HG02885 (cell line): ENCODE data around the gene BIN2.
"Not testable (repeated sequence)": the region's sequence is repeated elsewhere in the genome, so short reads cannot be mapped to it uniquely, and the experiment has no call there.

Experiments used
- ATAC-seq: cut with Tn5 transposase; IDR thresholded peaks from one replicate; pipeline ENCODE4 v1.9.1; 2021; ENCODE audit warnings: mild to moderate bottlenecking; ENCODE audit not compliant: unreplicated experiment, poor library complexity

Gene BIN2

DNA sequence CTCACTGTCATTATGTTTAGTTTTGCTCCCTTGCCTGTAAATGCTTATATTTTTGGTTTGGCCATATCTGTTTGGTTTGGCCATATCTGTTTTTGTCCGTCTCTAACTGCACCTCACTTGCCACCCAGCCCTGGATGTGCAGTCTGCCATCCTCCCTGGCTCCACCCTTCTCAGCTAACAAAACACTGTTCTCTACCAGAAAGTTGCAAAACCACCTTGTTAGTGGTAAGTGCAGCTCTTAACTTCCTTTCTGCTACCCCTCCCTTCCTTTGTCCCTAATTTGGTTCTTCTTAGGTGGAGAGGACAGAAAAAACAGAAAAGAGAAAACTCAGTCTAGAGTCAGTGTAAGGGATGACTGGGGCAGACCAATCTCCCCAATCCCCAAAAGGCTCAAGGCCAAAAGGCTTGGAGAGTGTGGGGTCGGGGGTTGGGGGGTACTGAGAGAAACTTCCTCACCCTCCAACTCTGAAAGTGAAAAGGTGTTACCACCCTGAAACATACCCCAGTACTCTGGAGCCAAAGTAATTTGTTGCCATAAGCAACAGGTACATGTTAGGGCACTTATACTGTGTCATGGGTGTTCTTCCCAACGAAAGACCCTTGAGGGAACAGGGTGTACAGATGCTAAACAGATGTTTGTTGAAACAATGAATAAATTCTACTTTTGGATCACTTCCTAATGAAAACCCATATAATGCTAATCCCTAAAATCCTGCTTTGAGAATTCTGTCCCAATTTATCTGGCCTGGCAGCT is 5.0 kb downstream of the BIN2 start:
- no peak for ATAC-seq

DNA sequence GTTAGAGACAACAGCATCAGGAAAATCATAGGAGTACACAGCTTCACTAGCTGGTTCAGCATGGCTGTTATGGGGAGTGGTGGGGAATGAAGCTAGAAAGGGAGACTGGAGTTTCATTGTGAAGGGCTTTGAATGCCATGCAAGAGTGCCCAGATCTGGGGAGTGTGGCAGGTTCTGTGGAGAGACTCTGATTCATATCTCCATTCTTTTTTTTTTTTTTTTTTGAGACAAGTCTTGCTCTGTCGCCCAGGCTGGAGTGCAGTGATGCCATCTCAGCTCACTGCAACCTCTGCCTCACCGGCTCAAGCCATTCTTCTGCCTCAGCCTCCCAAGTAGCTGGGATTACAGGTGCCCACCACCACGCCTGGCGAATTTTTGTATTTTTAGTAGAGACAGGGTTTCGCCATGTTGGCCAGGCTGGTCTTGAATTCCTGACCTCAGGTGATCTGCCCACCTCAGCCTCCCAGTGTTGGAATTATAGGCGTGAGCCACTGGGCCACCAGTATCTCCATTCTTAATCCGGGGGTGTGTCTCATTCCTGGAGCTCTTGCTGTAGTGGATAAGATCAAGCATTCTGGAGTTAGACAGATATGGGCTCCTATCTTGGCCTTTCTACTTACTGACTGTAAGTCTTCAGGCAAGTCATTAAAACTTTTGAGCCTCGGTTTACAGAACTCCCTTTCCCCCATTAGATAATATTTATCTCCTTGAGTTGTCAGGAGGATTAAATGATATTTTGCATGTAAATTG is 5.7 kb downstream of the BIN2 start:
- ATAC-seq = not testable (repeated sequence)

DNA sequence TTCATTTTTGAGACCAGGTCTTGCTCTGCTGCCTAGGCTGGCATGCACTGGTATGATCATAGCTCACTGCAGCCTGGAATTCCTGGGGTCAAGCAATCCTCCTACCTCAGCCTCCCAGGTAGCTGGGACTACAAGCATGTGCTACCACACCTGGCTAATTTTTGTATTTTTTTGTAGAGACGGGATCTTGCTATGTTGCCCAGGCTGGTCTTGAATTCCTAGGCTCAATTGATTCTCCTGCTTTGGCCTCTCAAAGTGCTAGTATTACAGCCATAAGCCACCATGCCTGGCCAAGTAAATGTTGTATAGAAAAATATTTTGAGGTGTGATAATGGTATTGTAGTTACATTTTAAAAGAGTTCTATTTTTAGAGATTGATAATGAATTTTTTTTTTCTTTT is 12.6 kb downstream of the BIN2 start:
- no peak for ATAC-seq

DNA sequence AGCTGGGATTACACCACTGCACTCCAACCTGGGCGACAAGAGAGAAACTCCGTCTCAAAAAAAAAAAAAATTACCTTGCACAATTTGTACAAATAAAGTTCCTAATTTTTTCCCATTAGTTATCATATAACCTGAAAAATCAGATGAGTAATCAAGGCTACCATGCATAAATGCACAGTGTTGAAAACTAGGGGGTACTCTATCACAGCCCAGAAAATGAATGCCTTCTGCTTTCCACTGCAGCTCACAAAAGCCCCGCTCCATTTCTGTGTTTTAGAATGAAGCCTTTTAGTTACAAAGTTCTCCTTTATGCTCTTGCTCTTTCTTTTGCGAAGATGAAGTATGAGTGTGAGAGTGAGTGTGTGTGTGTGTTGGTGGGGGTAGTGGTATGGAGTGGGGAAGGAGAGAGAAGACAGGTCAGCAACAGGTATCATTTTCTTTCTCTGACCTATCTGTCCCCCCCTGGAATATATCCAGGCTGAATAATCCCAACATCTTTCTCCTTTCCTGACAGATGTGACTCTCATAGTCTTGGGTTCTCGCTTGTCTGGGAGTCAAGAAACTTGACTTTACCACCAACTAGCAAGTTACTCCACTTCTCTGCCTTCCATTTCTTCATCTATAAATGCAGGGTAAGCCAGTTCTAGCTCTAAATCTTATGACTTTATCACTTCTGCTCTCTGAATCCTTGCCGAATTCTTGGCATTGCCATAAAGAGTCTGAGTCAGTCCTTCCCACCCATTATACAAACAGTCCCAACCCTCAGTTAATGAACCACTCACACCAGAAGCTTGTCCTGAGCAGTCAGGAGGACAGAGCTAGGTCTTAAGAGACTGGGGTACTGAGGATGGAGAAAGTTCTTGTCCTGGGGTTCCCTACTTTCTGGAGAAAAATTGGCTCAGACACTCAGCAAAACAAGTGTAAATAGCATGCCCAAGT is 16.1 kb downstream of the BIN2 start:
- no peak for ATAC-seq

DNA sequence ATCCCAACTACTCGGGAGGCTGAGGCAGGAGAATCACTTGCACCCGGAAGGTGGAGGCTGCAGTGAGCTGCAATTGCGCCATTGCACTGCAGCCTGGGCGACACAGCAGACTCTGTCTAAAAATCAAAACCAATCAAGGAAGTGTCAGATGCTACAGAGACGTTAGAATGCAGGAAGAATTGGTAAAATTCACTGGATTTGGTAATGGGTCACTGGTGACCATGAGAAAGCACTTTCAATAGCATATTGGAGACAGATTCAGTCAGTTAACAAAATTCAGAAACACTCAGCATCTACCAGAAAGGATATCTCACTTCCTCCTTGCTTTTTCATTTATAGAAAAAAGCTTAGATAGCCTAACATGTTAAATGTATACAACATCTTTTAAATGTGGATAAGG is 17.5 kb downstream of the BIN2 start:
- no peak for ATAC-seq

DNA sequence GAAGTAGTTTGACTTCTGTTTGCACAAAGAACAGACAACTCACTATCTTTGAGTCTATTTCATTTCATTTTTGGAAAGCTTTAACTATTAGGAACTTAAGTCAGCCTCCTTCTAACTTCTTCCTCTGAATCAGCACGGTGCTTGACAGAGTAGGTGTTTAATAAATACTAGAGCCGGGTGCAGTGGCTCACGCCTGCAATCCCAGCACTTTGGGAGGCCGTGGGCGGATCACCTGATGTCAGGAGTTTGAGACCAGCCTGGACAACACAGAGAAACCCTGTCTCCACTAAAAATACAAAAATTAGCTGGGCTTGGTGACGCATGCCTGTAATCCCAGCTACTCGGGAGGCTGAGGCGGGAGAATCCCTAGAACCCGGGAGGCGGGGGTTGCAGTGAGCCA is 23.2 kb downstream of the BIN2 start:
- not testable (repeated sequence) for ATAC-seq

DNA sequence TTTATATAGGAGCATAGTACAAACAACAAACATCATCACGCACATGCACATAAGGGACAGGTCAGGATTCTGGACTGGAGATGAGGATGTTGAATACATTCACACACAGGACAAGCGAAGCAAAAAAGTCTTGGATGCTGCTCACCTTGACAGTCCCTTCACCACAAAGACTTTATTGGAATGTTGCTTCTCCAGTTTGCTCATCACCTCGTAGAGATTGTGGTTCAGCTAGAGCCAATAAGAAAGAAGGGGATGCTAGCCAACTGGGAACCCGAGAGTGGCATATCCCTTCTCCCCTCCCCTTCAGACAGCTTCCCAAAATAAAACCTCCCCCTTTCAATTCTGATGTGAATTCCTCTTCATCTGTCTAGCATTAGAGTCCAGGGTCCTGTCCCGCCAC is 28.3 kb downstream of the BIN2 start:
- no peak for ATAC-seq

DNA sequence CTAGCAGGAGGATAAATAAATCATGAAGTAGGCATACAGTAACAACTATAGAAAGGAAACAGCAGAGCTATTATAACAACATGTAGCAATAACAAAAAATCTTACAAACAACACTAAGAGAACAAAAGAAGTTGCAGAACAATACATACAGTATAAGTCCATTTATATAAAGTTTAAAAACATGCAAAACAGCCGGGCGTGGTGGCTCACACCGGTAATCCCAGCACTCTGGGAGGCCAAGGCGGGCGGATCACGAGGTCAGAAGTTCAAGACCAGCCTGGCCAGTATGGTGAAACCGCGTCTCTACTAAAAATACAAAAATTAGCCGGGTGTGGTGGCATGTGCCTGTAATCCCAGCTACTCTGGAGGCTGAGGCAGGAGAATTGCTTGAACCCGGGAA is 29.9 kb downstream of the BIN2 start:
- ATAC-seq = not testable (repeated sequence)

DNA sequence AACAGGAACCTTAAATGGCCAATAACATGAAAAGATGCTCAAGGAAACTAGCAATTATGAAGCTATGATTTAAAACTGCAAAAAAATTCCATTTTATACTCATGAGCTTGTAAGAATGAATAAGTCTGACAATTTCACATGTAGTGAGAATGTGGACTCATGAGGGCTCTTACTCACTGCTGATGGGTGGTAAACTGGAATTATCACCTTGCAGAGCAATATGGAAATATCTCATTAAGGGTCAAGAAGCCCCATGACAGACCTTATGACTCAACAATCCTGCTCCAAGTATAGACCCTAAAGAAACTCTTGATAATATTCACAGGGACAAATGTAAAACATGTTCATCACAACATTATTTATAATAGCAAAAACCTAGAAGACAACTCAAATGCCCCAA is 30.3 kb downstream of the BIN2 start:
- ATAC-seq = no peak

DNA sequence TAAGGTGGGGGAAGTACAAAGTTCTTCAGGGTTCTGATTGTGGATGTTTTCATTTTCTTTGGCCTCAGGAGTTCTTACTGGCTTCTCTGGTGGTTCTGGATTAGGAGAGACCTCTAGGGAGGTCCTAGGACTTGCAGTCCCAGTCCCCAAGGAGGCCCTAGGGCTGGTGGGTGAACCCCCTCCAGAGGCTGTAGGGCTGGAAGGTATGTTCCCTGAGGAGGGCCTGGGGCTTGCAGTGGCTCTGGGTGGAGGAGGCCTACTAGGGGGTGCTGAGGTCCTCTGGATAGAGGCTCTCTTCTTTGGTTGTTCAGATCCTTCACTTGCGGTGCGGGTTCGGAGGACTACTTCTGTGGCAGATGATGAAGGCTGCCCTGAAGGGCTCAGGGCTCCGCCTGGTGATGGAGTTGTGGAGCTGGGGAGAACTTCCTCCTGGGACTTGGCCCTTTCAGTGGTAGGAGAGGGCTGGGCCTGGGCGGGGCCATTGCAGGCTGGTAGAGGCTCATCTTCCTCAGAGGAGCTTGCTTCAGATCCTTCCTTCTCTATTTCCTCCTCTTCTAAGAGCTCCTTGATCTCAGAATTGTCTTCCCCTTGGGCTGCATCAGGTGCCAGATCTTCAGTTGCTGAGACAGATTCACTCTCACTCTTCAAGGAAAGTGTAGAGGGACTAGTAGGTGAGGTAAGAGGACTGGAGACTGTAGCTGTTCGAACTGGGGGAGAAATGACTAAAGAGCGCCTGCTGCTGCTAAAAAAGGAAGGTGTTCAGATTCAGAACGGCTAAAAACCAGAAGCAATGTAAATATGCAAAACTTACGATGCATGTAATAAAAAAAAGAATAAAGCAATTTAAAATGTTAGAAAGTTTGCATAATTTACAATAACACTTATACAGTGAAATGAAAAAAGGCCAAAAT is 32.1 kb downstream of the BIN2 start:
- ATAC-seq = not testable (repeated sequence)

DNA sequence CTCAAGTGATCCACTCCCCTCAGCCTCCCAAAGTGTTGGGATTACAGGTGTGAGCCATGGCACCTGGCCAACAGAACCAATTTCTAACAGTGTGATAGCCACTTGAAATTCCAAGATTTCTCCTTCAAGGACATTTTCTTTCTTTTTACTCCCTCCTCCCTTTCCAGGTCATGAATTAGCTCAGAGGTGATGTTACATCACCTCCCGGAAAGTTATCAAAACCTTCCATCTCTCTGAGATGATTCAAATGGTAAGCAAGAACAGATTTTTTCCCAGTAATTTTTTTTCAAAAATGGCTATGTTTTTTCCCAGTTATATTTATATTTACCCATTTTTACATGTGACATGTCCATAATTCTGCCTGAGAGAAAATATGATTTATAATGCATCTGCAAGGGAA is 38.1 kb downstream of the BIN2 start:
- ATAC-seq = no peak

DNA sequence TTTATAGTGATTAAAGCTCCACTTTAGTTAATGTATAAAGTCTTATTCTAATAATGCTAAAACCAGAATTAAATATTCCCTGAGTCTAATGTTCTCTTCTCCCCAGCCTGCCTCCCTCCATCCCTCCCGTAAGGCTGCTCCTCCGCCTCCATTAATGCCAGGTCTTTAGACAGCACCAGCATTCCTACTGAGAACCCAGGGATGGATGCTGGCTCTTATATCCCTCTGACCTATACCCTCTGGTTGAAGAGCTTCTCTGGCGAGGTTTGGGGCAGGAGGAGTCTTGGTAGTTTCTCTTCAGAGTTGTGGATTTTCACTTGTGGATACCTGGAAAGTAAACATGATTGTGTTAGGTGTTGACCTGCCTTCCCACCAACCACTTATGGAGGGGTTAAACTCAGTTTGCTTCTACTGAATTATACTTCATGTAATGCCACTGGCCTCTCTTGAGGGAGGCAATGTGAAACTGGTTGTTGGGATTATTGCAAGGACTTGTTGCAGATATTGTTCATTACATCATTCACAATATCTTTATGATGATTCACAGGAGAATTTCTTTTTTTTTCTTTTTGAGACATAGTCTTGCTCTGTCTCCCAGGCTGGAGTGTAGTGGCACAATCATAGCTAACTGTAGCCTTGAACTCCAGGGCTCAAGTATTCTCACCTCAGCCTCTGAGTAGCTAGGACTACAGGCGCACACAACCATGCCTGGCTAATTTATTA is 42.6 kb downstream of the BIN2 start:
- ATAC-seq = no peak

DNA sequence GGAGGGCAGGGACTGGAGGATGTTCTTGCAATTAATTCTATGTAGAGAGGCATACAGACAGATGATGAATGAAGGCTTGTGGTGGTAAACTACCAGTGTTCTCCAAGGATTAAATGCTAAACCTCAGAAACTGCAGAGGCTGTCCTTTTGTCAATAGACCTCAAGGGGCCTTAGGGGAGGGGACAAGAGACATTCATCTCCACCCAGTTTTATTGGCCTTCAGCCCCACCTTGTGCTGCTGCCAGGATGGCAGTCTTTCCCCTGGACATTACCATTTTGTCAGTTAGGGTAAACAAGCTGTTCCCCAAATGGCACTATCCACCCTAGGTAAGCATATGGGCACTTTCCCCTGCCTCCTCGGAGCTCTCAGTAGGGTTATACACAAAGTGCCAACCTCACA is 48.9 kb downstream of the BIN2 start:
- ATAC-seq = no peak

DNA sequence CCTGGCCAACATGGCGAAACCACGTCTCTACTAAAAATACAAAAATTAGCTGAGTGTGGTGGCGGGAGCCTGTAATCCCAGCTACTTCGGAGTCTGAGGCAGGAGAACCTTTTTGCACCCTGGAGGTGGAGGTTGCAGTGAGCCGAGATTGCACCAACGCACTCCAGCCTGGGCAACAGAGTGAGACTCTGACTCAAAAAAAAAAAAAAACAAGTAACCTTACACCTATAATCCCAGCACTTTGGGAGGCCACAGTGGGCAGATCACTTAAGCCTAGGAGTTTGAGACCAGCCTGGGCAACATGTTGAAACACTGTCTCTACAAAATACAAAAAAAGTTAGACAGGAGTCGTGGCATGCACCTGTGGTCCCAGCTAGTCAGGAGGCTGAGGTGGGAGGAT is 51.2 kb downstream of the BIN2 start:
- ATAC-seq = not testable (repeated sequence)

DNA sequence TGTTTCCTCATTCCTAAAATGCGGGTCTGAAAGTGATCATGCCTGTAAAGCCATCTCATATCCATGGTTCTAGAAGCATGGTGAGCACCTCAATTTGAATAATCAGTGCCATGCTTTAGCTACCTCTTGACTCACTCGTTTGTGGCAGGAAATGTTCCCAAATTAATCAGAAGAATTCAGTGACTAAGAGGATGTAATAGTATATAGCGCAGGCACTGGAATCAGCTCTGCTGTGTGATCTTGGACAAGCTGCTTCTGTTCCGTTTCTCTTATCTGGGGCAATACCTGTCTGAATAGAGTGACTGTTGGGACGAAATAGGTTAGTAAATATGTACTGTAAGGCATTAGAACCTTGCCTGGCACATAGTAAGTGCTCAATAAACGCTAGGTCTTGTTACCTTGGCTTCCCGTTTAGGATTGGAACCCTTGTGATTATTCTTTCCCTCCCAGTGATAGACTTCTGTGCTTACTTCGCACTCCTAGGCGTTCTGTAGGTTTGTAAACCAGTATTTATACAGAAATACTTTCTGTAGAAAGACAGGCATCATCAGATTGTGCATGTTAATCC is 52.9 kb downstream of the BIN2 start:
- ATAC-seq = no peak

DNA sequence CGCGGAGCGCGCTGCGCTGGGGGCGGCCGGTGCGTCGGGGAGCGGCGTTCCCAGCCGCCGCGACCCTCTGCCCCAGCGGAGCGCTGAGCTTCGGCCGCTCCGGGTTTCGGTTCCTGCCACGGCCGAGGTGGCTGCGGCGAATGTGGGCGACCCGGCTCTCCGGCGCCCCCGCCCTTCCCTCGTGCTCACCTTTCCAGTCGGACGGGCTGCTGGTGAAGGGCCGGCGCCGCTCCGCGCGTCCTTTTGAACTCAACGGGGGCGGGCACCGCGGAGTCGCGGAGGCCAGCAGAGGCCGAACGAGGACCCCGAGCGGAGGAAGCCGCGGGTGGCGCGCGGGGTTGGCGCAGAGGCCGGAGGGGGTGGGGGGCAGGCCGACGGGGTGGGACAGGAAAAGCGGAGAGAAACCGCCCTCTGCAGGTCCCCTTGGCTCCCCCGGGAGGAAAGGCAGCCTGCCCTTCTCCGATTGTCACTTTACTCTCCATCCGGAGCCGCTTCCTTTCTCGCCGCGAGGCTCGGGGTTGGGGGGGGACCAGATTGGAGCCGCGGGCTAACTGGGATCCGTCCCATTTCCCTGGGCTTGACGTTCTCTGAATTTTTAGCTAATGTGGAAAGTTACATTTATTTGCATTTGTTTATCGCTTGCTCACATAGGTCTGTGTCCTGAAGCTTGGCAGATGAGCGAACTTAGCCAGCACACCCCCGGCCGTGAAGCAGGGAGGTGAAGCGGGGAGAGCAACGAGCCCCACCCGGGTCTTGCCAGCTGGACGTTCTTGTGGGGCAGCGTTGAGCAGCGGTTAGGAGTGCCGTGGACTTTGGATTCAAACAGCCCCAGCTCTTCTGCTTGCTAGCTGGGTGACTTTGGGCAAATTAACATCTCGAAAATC is 53.7 kb downstream of the BIN2 start, which contains the start of gene SMAGP:
Gene SMAGP, minus strand, starts transcription at position 349 of the 884 bp plus-strand sequence. CDS start 1,137 bp downstream, outside the sequence.
- peak; percentile 80 for ATAC-seq

DNA sequence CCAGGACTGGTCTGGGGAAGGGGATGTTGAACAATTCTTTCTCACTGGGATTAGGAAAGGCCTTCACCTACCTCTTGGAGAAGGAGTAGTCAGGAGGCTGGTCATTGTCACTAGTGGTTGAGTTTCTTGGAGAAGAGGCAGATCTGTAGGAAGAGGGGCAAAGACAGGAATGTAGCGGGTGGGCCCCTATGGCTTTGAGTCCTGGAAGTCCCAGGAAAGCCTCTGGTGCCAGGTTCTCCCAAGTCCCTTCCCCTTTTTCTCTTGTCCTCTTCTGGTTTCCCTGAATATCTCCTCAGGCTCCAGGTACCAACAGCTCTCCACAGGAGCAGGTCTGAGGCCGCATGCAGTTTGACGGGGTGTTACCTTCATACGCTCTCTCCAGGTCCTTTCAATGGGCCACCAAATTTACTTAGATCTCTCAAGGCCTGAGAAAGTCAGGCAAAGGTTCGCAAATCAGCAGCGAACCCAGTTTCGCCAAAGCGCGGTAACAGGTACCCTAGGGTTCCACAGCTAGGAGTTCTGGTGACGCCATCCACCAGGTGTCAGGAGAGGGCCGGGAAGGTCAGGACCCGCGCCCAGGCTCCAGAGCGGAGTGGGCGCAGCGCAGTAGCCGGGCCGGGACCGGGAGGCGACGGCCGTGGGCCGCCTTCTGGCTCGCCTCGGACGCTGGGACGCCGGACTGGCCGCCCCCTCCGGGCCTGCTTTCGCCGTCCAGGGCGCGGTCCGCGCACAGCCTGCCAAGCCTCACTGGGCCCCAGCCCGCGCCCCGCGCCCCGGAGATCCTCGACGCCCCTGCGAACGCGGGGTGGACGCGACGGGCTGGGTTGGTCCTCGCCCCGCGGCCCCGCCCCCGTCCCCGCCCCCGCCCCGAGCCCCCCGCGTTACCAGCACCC is 54.6 kb downstream of the BIN2 start:
- ATAC-seq = peak; percentile 50
